HEK293 (cell line): ENCODE results near the gene TEDC2.

Experiments
- CTCF ChIA-PET: fragments of 350-600 bp; formaldehyde crosslinking; extraction: SDS; loops from one replicate; lab custom pipeline; 2021; ENCODE audit warnings: antibody characterized with exemption; lab: Yijun Ruan, JAX
- POLR2A ChIA-PET: fragments of 300-600 bp; formaldehyde crosslinking; extraction: SDS; loops from one replicate; lab custom pipeline; 2020; ENCODE audit warnings: antibody characterized with exemption, inconsistent platforms; lab: Yijun Ruan, JAX
- H3K27ac ChIP-seq: fragments of 200-500 bp; sonication (Bioruptor generic); 2 replicates; pipeline ENCODE4 v1.5.1; 2014; ENCODE audit warnings: low read depth, low read length, control low read depth, inconsistent platforms; ENCODE audit errors: extremely low read depth
- H3K36me3 ChIP-seq, 2 experiments: fragments of 200-500 bp in 1 of 2; sonication (Bioruptor generic) in 1 of 2; 1 replicate in 1 of 2; 2 replicates in 1 of 2; pipeline ENCODE4 v1.5.1; 2014 to 2017; ENCODE audit warnings: inconsistent platforms in 2 of 2, low read length in 2 of 2; ENCODE audit not compliant: control insufficient read depth in 2 of 2, insufficient read depth in 1 of 2
- H3K4me1 ChIP-seq: fragments of 200-500 bp; sonication (Bioruptor generic); 2 replicates; pipeline ENCODE4 v1.5.1; 2014; ENCODE audit warnings: mild to moderate bottlenecking, low read length, inconsistent platforms; ENCODE audit not compliant: control insufficient read depth, insufficient read depth
- H3K4me3 ChIP-seq: 2 replicates; pipeline ENCODE4 v1.5.1; 2011; ENCODE audit warnings: low read depth, mild to moderate bottlenecking, control low read depth, low read length, moderate library complexity
- H3K9me3 ChIP-seq: fragments of 200-500 bp; sonication (Bioruptor generic); 2 replicates; pipeline ENCODE4 v1.5.1; 2014; ENCODE audit warnings: low read depth, low read length, inconsistent platforms; ENCODE audit not compliant: control insufficient read depth, insufficient read depth
- GFI1B ChIP-seq: fragments of 450-650 bp; formaldehyde crosslinking; IDR thresholded peaks from 2 replicates; pipeline ENCODE4 v1.5.1; 2016; ENCODE audit warnings: missing biosample characterization, missing genetic modification characterization
- HOXC10 ChIP-seq: sonication (generic); formaldehyde crosslinking; IDR thresholded peaks from 2 replicates; pipeline ENCODE4 v1.8.1; 2023; ENCODE audit warnings: mild to moderate bottlenecking, missing genetic modification reagents
- TSHZ1 ChIP-seq: fragments of 450-650 bp; formaldehyde crosslinking; IDR thresholded peaks from 2 replicates; pipeline ENCODE4 v1.5.1; 2016; ENCODE audit warnings: missing biosample characterization, missing genetic modification characterization, borderline replicate concordance
- ZNF133 ChIP-seq: fragments of 450-650 bp; formaldehyde crosslinking; IDR thresholded peaks from 2 replicates; pipeline ENCODE4 v1.5.1; 2016; ENCODE audit warnings: missing biosample characterization, missing genetic modification characterization
- ZNF518A ChIP-seq: fragments of 450-650 bp; formaldehyde crosslinking; conservative IDR thresholded peaks from 2 replicates; pipeline ENCODE4 v1.5.1; 2016; ENCODE audit warnings: low read depth, missing biosample characterization, missing genetic modification characterization
- ZNF600 ChIP-seq: fragments of 450-650 bp; formaldehyde crosslinking; IDR thresholded peaks from 2 replicates; pipeline ENCODE4 v1.5.1; 2016; ENCODE audit warnings: missing biosample characterization, missing genetic modification characterization
- ZNF670 ChIP-seq: fragments of 450-650 bp; formaldehyde crosslinking; IDR thresholded peaks from 2 replicates; pipeline ENCODE4 v1.5.1; 2016; ENCODE audit warnings: missing biosample characterization, missing genetic modification characterization, low read depth
- ZNF704 ChIP-seq: fragments of 450-650 bp; formaldehyde crosslinking; IDR thresholded peaks from 2 replicates; pipeline ENCODE4 v1.5.1; 2016; ENCODE audit warnings: missing biosample characterization, missing genetic modification characterization
- ZNF785 ChIP-seq: fragments of 450-650 bp; formaldehyde crosslinking; IDR thresholded peaks from 2 replicates; pipeline ENCODE4 v1.5.1; 2016; ENCODE audit warnings: missing biosample characterization, missing genetic modification characterization

Gene TEDC2

GRCh38 chr16:2473999-2474876 is 14.3 kb downstream of the TEDC2 start (continued):
- no peak for TF ChIP-seq ZNF518A

GRCh38 chr16:2474877-2475412 is 15.0 kb downstream of the TEDC2 start, which contains the start of gene TBC1D24:
TSS of gene TBC1D24 (plus strand) at chr16:2475127. CDS start at chr16:2496149, 21,022 bp downstream.
- peak within 1 kb of the TSS; percentile 79 for H3K27ac ChIP-seq

More at GRCh38 chr16:2474877-2475412, 15.0 kb downstream of the TEDC2 start, which contains the start of gene TBC1D24:
- peak within 1 kb of the TSS; percentile 63 for H3K4me3 ChIP-seq
- no peaks in the 10 kb centered on the region for H3K9me3 ChIP-seq
- H3K4me1 ChIP-seq, result peaks cover 15% of the 10 kb centered on the region
- no peak for TF ChIP-seq ZNF133 (tag by site-specific recombination)
- TF ChIP-seq HOXC10 (CRISPR knock-in tag), result no peak
- TF ChIP-seq ZNF670, result no peak
- TF ChIP-seq ZNF600, result 0 out of 2 replicates have a peak, but pooled peaks have one; percentile 8
- TF ChIP-seq TSHZ1 (tag by site-specific recombination), result no peak
- TF ChIP-seq GFI1B (tag by site-specific recombination), result no peak
- TF ChIP-seq ZNF704 (tag by site-specific recombination), result no peak
- 0 out of 2 replicates have a peak, but pooled peaks have one; percentile 42 for TF ChIP-seq ZNF785 (tag by site-specific recombination)
- peaks cover 0 to 4% of the 10 kb centered on the region in 2 experiments; a peak in 1 of 3 replicates for H3K36me3 ChIP-seq
- ChIA-PET POLR2A (interaction anchor here (0.7 to 1.7 kb wide), 8 partner anchors 14 to 223 kb away, joined by 3 to 10 read pairs (median 4); partner anchors contain the start of gene ECI1), CTCF (interaction anchor here (1.2 kb wide), 1 partner anchor 26 kb away, joined by 3 read pairs; no protein-coding TSS in a partner anchor)
